ENCODE data around the gene BTBD16. TPM values are rescaled to one million over a fixed set of nuclear protein-coding genes. Genes with fewer than 3 reads are reported as not detected.

The BTBD16 gene
- total and polyA plus RNA-seq, 2 of the 13 experiments (the other 11 are each of a cell fraction or from before 2014, with no cell fraction given), result 5.0 to 11.9 TPM

GRCh38 chr10:122301055-122301810, 30.1 kb downstream of the BTBD16 start (continued):
- TF ChIP-seq ZNF550 (CRISPR knock-in tag; IDR thresholded peaks at IDR 0.05; ENCODE audit: borderline replicate concordance), result no peak
- no peak for TF ChIP-seq FOXC1 (CRISPR knock-in tag; IDR thresholded peaks at IDR 0.05; ENCODE audit: borderline replicate concordance)
- TF ChIP-seq CBX5 (CRISPR knock-in tag; IDR thresholded peaks at IDR 0.05; ENCODE audit: borderline replicate concordance), result no peak
- peak; percentile 92; the same call in 1 of the 2 replicates for TF ChIP-seq FOXK1 (CRISPR knock-in tag; IDR thresholded peaks at IDR 0.05; ENCODE audit: borderline replicate concordance, low read depth)
- no peak for TF ChIP-seq TARDBP (CRISPR knock-in tag; IDR thresholded peaks at IDR 0.05)
- no peak for TF ChIP-seq SIN3B (IDR thresholded peaks at IDR 0.05; ENCODE audit: low read length)
- TF ChIP-seq ZNF687 (CRISPR knock-in tag; IDR thresholded peaks at IDR 0.05), result peak; percentile 63
- no peak for TF ChIP-seq EZH2 (conservative IDR thresholded peaks at IDR 0.05; ENCODE audit: low read depth, low read length)
- TF ChIP-seq, protein P1, sequence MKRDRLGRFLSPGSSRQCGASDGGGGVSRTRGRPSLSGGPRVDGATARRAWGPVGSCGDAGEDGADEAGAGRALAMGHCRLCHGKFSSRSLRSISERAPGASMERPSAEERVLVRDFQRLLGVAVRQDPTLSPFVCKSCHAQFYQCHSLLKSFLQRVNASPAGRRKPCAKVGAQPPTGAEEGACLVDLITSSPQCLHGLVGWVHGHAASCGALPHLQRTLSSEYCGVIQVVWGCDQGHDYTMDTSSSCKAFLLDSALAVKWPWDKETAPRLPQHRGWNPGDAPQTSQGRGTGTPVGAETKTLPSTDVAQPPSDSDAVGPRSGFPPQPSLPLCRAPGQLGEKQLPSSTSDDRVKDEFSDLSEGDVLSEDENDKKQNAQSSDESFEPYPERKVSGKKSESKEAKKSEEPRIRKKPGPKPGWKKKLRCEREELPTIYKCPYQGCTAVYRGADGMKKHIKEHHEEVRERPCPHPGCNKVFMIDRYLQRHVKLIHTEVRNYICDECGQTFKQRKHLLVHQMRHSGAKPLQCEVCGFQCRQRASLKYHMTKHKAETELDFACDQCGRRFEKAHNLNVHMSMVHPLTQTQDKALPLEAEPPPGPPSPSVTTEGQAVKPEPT (CRISPR knock-in tag; IDR thresholded peaks at IDR 0.05; ENCODE audit: low read depth), result no peak
- no peak for TF ChIP-seq ZBTB7B (CRISPR knock-in tag; IDR thresholded peaks at IDR 0.05)
- TF ChIP-seq ZZZ3 (CRISPR knock-in tag; IDR thresholded peaks at IDR 0.05; ENCODE audit: borderline replicate concordance), result no peak
- TF ChIP-seq, protein P2, sequence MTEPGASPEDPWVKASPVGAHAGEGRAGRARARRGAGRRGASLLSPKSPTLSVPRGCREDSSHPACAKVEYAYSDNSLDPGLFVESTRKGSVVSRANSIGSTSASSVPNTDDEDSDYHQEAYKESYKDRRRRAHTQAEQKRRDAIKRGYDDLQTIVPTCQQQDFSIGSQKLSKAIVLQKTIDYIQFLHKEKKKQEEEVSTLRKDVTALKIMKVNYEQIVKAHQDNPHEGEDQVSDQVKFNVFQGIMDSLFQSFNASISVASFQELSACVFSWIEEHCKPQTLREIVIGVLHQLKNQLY (CRISPR knock-in tag; IDR thresholded peaks at IDR 0.05), result no peak
- no peak for TF ChIP-seq ZNF749 (CRISPR knock-in tag; IDR thresholded peaks at IDR 0.05; ENCODE audit: borderline replicate concordance)
- TF ChIP-seq REPIN1 (CRISPR knock-in tag; IDR thresholded peaks at IDR 0.05; ENCODE audit: borderline replicate concordance, low read depth), result no peak
- no peak for TF ChIP-seq RBFOX2 (IDR thresholded peaks at IDR 0.05; ENCODE audit: low read depth, low read length)
- TF ChIP-seq ZNF383 (CRISPR knock-in tag; IDR thresholded peaks at IDR 0.05; ENCODE audit: borderline replicate concordance), result no peak
- TF ChIP-seq HNRNPUL1 (IDR thresholded peaks at IDR 0.05; ENCODE audit: low read depth, low read length), result no peak
- TF ChIP-seq, protein P3, sequence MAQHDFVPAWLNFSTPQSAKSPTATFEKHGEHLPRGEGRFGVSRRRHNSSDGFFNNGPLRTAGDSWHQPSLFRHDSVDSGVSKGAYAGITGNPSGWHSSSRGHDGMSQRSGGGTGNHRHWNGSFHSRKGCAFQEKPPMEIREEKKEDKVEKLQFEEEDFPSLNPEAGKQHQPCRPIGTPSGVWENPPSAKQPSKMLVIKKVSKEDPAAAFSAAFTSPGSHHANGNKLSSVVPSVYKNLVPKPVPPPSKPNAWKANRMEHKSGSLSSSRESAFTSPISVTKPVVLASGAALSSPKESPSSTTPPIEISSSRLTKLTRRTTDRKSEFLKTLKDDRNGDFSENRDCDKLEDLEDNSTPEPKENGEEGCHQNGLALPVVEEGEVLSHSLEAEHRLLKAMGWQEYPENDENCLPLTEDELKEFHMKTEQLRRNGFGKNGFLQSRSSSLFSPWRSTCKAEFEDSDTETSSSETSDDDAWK (CRISPR knock-in tag; IDR thresholded peaks at IDR 0.05), result no peak

Measured in HepG2 (cell line).